ENCODE measurements around the gene MEF2D. TPM values are rescaled to one million over a fixed set of nuclear protein-coding genes. Genes with fewer than 3 reads are reported as not detected.

Gene MEF2D
- total RNA-seq, 1 experiment from 2014 or later: 18.7 TPM

DNA sequence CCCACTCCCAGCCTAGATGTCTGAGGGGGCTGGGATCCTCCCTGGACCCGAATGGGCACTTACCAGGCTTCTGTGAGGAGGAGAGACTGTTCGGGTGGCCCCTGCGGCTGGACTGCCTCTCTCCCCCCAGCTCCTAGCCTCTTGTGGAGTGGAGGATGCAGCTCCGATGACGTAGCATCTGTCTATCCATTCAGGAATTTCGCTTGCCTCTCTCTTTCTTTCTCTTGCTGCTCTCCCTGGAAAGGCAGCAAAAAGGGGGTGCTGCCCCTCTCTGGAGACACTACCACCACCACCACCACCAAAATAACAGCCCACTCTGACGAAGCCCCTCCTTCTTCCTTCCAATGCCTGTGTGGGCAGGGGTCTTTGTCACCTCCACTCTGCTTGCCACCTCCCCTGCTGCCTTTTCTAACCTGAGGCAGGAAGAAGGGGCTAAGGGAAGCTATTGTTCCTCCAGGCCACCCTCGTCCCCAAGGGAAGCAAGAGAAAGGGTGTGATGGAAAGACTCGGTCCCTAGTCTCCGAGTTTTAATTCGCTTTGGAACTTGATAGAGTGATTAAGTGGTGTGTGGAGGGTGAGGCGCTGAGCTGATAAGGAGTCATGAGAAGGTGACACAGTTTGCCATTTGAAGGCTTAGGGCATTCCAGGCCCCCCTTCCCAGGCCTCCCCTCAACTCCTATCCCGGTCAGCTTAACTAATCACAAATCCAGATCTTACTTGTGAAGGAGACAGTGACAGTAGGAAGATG lies 71.1 kb downstream of the MEF2D start:
- no peak overlapping the region for H4K8ac ChIP-seq (replicated peaks; ENCODE audit: insufficient read length, low read depth, low read length)
- H2BK20ac ChIP-seq (ENCODE audit: low read depth, low read length, poor library complexity, severe bottlenecking): no peak overlapping the region
- no peak overlapping the region for H4K5ac ChIP-seq (ENCODE audit: insufficient read length, low read depth, low read length)
- no peak overlapping the region for H3K56ac ChIP-seq (ENCODE audit: insufficient read length, low read depth, low read length)
- Mint-ChIP-seq H3K9me3 (peaks cover 0 to 3% of the 10 kb centered on the region in 2 experiments; a peak in 1 of 5 replicates), H3K4me3 (peak overlapping the region; percentile 28 to 72), H3K4me1 (peaks cover 44 to 50% of the 10 kb centered on the region in 2 experiments), H3K27me3 (ENCODE audit: low read depth) (peaks cover 100% of the 10 kb centered on the region), H3K36me3 (ENCODE audit: insufficient read depth in 1 of 3, low read depth in 3 of 3) (no peaks in the 10 kb centered on the region), H3K27ac (peak overlapping the region in 1 of 3 experiments; percentile 78; a peak in 1 of 7 replicates)
- H3T11ph ChIP-seq (ENCODE audit: low read length): no peak overlapping the region
- no CpG with 5 or more reads among the region's 13 CpGs for WGBS (ENCODE audit: extremely low coverage, insufficient read length, low lambda C conversion rate)
- peaks cover 69% of the 10 kb centered on the region for H3K27me3 ChIP-seq (ENCODE audit: insufficient read depth, low read length)
- DNase-seq: peak; percentile 47
- H2BK5ac ChIP-seq (ENCODE audit: insufficient read length, low read length): no peak overlapping the region
- H2BK12ac ChIP-seq (ENCODE audit: insufficient read length, low read depth, low read length): no peak overlapping the region
- no peak overlapping the region for H4K91ac ChIP-seq (ENCODE audit: insufficient read length, low read depth, low read length)
- no peak overlapping the region for H2BK15ac ChIP-seq (ENCODE audit: low read depth, low read length)
- no peak overlapping the region for H3K18ac ChIP-seq (ENCODE audit: insufficient read length, low read depth, low read length)
- H3K4me1 ChIP-seq (ENCODE audit: insufficient read depth, low read length): peaks cover 7% of the 10 kb centered on the region; the same call in 1 of the 2 replicates
- no peaks in the 10 kb centered on the region for H3K9me3 ChIP-seq (ENCODE audit: control insufficient read depth, low read depth, low read length)
- H3K79me2 ChIP-seq (ENCODE audit: insufficient read depth, low read length): no peaks in the 10 kb centered on the region
- H3K27ac ChIP-seq (ENCODE audit: insufficient read length, low read depth, low read length): no peak overlapping the region
- no peak overlapping the region for H3K4ac ChIP-seq (ENCODE audit: low read depth, low read length)
- H2AFZ ChIP-seq (ENCODE audit: low read length): no peak overlapping the region
- H3K14ac ChIP-seq (ENCODE audit: insufficient read depth, low read length): no peak overlapping the region
- peak overlapping the region; percentile 33 for H3K4me2 ChIP-seq (ENCODE audit: insufficient read depth, insufficient read length, low read length)
- no peak overlapping the region for H2BK120ac ChIP-seq (ENCODE audit: low read depth, low read length, poor library complexity, severe bottlenecking)
- TF ChIP-seq, protein P1, sequence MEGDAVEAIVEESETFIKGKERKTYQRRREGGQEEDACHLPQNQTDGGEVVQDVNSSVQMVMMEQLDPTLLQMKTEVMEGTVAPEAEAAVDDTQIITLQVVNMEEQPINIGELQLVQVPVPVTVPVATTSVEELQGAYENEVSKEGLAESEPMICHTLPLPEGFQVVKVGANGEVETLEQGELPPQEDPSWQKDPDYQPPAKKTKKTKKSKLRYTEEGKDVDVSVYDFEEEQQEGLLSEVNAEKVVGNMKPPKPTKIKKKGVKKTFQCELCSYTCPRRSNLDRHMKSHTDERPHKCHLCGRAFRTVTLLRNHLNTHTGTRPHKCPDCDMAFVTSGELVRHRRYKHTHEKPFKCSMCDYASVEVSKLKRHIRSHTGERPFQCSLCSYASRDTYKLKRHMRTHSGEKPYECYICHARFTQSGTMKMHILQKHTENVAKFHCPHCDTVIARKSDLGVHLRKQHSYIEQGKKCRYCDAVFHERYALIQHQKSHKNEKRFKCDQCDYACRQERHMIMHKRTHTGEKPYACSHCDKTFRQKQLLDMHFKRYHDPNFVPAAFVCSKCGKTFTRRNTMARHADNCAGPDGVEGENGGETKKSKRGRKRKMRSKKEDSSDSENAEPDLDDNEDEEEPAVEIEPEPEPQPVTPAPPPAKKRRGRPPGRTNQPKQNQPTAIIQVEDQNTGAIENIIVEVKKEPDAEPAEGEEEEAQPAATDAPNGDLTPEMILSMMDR (conservative IDR thresholded peaks at IDR 0.05): no peak
- H4K20me1 ChIP-seq (ENCODE audit: control insufficient read depth, insufficient read depth, insufficient read length): no peaks in the 10 kb centered on the region
- H3K9ac ChIP-seq (ENCODE audit: extremely low read depth, insufficient read length, low read length): no peak overlapping the region
- no peak overlapping the region for H3K23ac ChIP-seq (ENCODE audit: insufficient read length, low read depth, low read length)
- no peak overlapping the region for H2AK5ac ChIP-seq (ENCODE audit: insufficient read length, low read length)
- peaks cover 4% of the 10 kb centered on the region for H3K23me2 ChIP-seq (ENCODE audit: insufficient read length, low read depth, low read length, poor library complexity, severe bottlenecking)
- H3K79me1 ChIP-seq (ENCODE audit: insufficient read depth, low read depth, low read length, poor library complexity, severe bottlenecking): no peaks in the 10 kb centered on the region
